NCI-H2107 (cell line): ENCODE results near the gene OR52E2.

Experiments used
- DNase-seq: peaks from one replicate; lab custom pipeline; 2025; lab: John Stamatoyannopoulos, UW

Gene OR52E2

GRCh38 chr11:5011254-5011653 lies 48.2 kb downstream of the OR52E2 start:
- DNase-seq, result no peak
